K562 (cell line): Measurements from ENCODE around the gene GAL3ST1. TPM values are rescaled to one million over a fixed set of nuclear protein-coding genes. Genes with fewer than 3 reads are reported as not detected.

Experiments used
- BCOR ChIP-seq: fragments of 450-650 bp; IDR thresholded peaks from 2 replicates; pipeline ENCODE4 v1.6.1; 2016
- HDAC6 ChIP-seq: IDR thresholded peaks from 2 replicates; pipeline ENCODE4 v1.6.1; 2012; ENCODE audit warnings: low read depth, mild to moderate bottlenecking, control low read depth, inconsistent platforms, low read length, moderate library complexity
- HDGF ChIP-seq: fragments of 450-650 bp; IDR thresholded peaks from 2 replicates; pipeline ENCODE4 v1.6.1; 2016
- HMGN3 ChIP-seq: IDR thresholded peaks from 2 replicates; pipeline ENCODE4 v1.6.1; 2011; ENCODE audit warnings: borderline replicate concordance, low read depth, mild to moderate bottlenecking, mixed read lengths, low read length; ENCODE audit not compliant: insufficient read length; ENCODE audit errors: extremely low read depth
- KDM2B ChIP-seq: fragments of 250-450 bp; sonication (Bioruptor Pico); IDR thresholded peaks from 2 replicates; pipeline ENCODE4 v1.8.0; 2021; ENCODE audit warnings: mild to moderate bottlenecking, moderate library complexity
- L3MBTL2 ChIP-seq: fragments of 450-650 bp; IDR thresholded peaks from 2 replicates; pipeline ENCODE4 v1.6.1; 2016; ENCODE audit warnings: mild to moderate bottlenecking, moderate library complexity
- MAFG ChIP-seq: fragments of 450-650 bp; conservative IDR thresholded peaks from 2 replicates; pipeline ENCODE4 v1.6.1; 2016; ENCODE audit warnings: missing genetic modification characterization, missing compliant biosample characterization
- NFE2 ChIP-seq: IDR thresholded peaks from 2 replicates; pipeline ENCODE4 v1.6.1; 2014; ENCODE audit warnings: antibody characterized with exemption, low read depth
- NFXL1 ChIP-seq: fragments of 450-650 bp; formaldehyde crosslinking; IDR thresholded peaks from 2 replicates; pipeline ENCODE4 v1.4.0; 2021; ENCODE audit warnings: mild to moderate bottlenecking
- PCBP2 ChIP-seq: fragments of 200-400 bp; formaldehyde crosslinking; IDR thresholded peaks from 2 replicates; pipeline ENCODE4 v1.6.1; 2018; ENCODE audit warnings: low read length, low read depth, mild to moderate bottlenecking, moderate library complexity; ENCODE audit not compliant: poor library complexity, severe bottlenecking
- RFX5 ChIP-seq: IDR thresholded peaks from 2 replicates; pipeline ENCODE4 v1.6.1; 2011; ENCODE audit warnings: low read depth, mild to moderate bottlenecking, improper control_type of control experiment, low read length
- RFX7 ChIP-seq: fragments of 250-450 bp; sonication (Bioruptor Pico); IDR thresholded peaks from 2 replicates; pipeline ENCODE4 v1.5.1; 2021; ENCODE audit warnings: mild to moderate bottlenecking
- RNF2 ChIP-seq: sonication (generic); IDR thresholded peaks from 2 replicates; pipeline ENCODE4 v1.6.1; 2016
- SIN3A ChIP-seq, 2 experiments: fragments of 150-350 bp in 1 of 2; IDR thresholded peaks; 2 replicates each; pipeline ENCODE4 v1.6.1; 2011 to 2016; ENCODE audit warnings: borderline replicate concordance in 2 of 2, low read depth in 2 of 2, low read length in 2 of 2, mild to moderate bottlenecking in 2 of 2, moderate library complexity in 2 of 2; ENCODE audit not compliant: control insufficient read depth in 1 of 2
- TAF1 ChIP-seq: IDR thresholded peaks from 2 replicates; pipeline ENCODE4 v1.6.1; 2011; ENCODE audit warnings: mild to moderate bottlenecking, low read length, moderate library complexity; ENCODE audit not compliant: insufficient read depth, control insufficient read depth, severe bottlenecking; ENCODE audit errors: extremely low read depth
- ZNF121 ChIP-seq: sonication (generic); formaldehyde crosslinking; conservative IDR thresholded peaks from 2 replicates; pipeline ENCODE4 v1.8.0; 2022; ENCODE audit warnings: missing genetic modification reagents
- ZNF232 ChIP-seq: sonication (generic); formaldehyde crosslinking; IDR thresholded peaks from 2 replicates; pipeline ENCODE4 v1.8.0; 2022; ENCODE audit warnings: mild to moderate bottlenecking, missing genetic modification reagents
- ZNF239 ChIP-seq: fragments of 250-450 bp; sonication (Bioruptor Pico); IDR thresholded peaks from 2 replicates; pipeline ENCODE4 v1.4.0; 2020; ENCODE audit warnings: mild to moderate bottlenecking
- ZNF57 ChIP-seq: fragments of 450-650 bp; formaldehyde crosslinking; IDR thresholded peaks from 2 replicates; pipeline ENCODE4 v1.4.0; 2020; ENCODE audit warnings: mild to moderate bottlenecking, moderate library complexity
- polyA plus RNA-seq, 8 experiments: library from polyadenylated mRNA; depleted of rRNA in 4 of 8; stranded (reverse) in 5 of 8; unstranded in 3 of 8; fragments of >200 nt; fragmentation: Nextera tagmentation in 2 of 8; fragmentation: Illumina TruSeq in 1 of 8; extraction: Ambion mirVana in 2 of 8; extraction: Trizol in 1 of 8; gene quantifications; 2 replicates each; pipeline versions ENCODE4 v1.2.1 to v1.2.3, GENCODE V29; 2011 to 2014; ENCODE audit warnings: inconsistent platforms in 1 of 8, missing spikeins in 1 of 8
- total RNA-seq, 7 experiments: library from RNA; depleted of rRNA in 6 of 7; stranded (reverse); fragments of >200 nt in 6 of 7; fragmentation: Illumina TruSeq in 2 of 7; extraction: Trizol in 2 of 7; gene quantifications; 2 replicates each; pipeline versions ENCODE4 v1.2.1 to v1.2.3, GENCODE V29; 2011 to 2021; ENCODE audit warnings: low replicate concordance in 1 of 7
- TF ChIP-seq, protein P1 (sequence below), 2 experiments: fragments of 450-650 bp; IDR thresholded peaks; 2 replicates each; pipeline ENCODE4 v1.6.1; 2018; ENCODE audit warnings: mild to moderate bottlenecking in 2 of 2, low read depth in 1 of 2; ENCODE audit not compliant: partially characterized antibody in 2 of 2
- TF ChIP-seq, protein P2 (sequence below): fragments of 250-450 bp; sonication (Bioruptor Pico); IDR thresholded peaks from 2 replicates; pipeline ENCODE4 v1.8.0; 2021; ENCODE audit warnings: borderline replicate concordance, mild to moderate bottlenecking, moderate library complexity; ENCODE audit not compliant: poor library complexity, severe bottlenecking
- TF ChIP-seq, protein P3 (sequence below): sonication (generic); formaldehyde crosslinking; IDR thresholded peaks from 2 replicates; pipeline ENCODE4 v1.8.0; 2022; ENCODE audit warnings: mild to moderate bottlenecking, missing genetic modification reagents
- TF ChIP-seq, protein P4 (sequence below): fragments of 450-650 bp; IDR thresholded peaks from one replicate; pipeline ENCODE4 v1.6.1; 2018; ENCODE audit warnings: mild to moderate bottlenecking, moderate library complexity; ENCODE audit not compliant: partially characterized antibody

GAL3ST1 gene
- total and polyA plus RNA-seq, 9 of the 15 experiments (the other 6 are each of a cell fraction or from before 2014, with no cell fraction given) = 0.03 to 1.9 (median 0.33) TPM; not detected in 1

DNA sequence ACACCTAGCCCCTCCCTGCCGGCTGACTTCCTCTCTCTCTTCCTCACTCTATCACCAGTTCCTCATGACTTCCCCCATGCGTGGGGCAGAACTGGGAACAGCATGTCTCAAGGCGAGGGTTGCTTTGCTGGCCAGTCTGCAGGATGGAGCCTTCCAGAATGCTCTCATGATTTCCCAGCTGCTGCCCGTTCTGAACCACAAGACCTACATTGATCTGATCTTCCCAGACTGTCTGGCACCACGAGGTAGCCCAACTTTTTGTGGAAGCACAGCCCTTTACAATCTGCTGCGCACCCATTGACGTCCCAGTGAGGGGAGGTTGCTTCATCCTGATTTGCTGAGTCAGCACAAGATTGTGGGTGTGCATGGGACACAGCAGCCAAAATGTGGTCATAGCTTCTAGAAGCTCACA, 41.1 kb upstream of the GAL3ST1 start (continued):
- TF ChIP-seq RFX5 (no peak), HDGF (no peak), KDM2B (CRISPR knock-in tag) (no peak), MAFG (tag) (peak; percentile 98), L3MBTL2 (no peak), HDAC6 (no peak), ZNF239 (CRISPR knock-in tag) (no peak), ZNF232 (CRISPR knock-in tag) (no peak), RFX7 (CRISPR knock-in tag) (no peak), NFXL1 (CRISPR knock-in tag) (no peak), NFE2 (peak; percentile 71), SIN3A (IDR thresholded peaks at IDR 0.05; ENCODE audit: borderline replicate concordance in 2 of 2, control insufficient read depth in 1 of 2, low read depth in 2 of 2, low read length in 2 of 2) (no peak), BCOR (no peak), ZNF57 (CRISPR knock-in tag) (no peak), PCBP2 (no peak), HMGN3 (no peak), TAF1 (no peak), RNF2 (no peak), ZNF121 (CRISPR knock-in tag) (no peak)
- TF ChIP-seq, protein P1, sequence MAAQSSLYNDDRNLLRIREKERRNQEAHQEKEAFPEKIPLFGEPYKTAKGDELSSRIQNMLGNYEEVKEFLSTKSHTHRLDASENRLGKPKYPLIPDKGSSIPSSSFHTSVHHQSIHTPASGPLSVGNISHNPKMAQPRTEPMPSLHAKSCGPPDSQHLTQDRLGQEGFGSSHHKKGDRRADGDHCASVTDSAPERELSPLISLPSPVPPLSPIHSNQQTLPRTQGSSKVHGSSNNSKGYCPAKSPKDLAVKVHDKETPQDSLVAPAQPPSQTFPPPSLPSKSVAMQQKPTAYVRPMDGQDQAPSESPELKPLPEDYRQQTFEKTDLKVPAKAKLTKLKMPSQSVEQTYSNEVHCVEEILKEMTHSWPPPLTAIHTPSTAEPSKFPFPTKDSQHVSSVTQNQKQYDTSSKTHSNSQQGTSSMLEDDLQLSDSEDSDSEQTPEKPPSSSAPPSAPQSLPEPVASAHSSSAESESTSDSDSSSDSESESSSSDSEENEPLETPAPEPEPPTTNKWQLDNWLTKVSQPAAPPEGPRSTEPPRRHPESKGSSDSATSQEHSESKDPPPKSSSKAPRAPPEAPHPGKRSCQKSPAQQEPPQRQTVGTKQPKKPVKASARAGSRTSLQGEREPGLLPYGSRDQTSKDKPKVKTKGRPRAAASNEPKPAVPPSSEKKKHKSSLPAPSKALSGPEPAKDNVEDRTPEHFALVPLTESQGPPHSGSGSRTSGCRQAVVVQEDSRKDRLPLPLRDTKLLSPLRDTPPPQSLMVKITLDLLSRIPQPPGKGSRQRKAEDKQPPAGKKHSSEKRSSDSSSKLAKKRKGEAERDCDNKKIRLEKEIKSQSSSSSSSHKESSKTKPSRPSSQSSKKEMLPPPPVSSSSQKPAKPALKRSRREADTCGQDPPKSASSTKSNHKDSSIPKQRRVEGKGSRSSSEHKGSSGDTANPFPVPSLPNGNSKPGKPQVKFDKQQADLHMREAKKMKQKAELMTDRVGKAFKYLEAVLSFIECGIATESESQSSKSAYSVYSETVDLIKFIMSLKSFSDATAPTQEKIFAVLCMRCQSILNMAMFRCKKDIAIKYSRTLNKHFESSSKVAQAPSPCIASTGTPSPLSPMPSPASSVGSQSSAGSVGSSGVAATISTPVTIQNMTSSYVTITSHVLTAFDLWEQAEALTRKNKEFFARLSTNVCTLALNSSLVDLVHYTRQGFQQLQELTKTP (IDR thresholded peaks at IDR 0.05; ENCODE audit: low read depth in 1 of 2, partially characterized antibody in 2 of 2) = no peak
- TF ChIP-seq, protein P2, sequence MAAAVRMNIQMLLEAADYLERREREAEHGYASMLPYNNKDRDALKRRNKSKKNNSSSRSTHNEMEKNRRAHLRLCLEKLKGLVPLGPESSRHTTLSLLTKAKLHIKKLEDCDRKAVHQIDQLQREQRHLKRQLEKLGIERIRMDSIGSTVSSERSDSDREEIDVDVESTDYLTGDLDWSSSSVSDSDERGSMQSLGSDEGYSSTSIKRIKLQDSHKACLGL (CRISPR knock-in tag) = no peak
- TF ChIP-seq, protein P3, sequence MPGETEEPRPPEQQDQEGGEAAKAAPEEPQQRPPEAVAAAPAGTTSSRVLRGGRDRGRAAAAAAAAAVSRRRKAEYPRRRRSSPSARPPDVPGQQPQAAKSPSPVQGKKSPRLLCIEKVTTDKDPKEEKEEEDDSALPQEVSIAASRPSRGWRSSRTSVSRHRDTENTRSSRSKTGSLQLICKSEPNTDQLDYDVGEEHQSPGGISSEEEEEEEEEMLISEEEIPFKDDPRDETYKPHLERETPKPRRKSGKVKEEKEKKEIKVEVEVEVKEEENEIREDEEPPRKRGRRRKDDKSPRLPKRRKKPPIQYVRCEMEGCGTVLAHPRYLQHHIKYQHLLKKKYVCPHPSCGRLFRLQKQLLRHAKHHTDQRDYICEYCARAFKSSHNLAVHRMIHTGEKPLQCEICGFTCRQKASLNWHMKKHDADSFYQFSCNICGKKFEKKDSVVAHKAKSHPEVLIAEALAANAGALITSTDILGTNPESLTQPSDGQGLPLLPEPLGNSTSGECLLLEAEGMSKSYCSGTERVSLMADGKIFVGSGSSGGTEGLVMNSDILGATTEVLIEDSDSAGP (CRISPR knock-in tag) = no peak
- TF ChIP-seq, protein P4, sequence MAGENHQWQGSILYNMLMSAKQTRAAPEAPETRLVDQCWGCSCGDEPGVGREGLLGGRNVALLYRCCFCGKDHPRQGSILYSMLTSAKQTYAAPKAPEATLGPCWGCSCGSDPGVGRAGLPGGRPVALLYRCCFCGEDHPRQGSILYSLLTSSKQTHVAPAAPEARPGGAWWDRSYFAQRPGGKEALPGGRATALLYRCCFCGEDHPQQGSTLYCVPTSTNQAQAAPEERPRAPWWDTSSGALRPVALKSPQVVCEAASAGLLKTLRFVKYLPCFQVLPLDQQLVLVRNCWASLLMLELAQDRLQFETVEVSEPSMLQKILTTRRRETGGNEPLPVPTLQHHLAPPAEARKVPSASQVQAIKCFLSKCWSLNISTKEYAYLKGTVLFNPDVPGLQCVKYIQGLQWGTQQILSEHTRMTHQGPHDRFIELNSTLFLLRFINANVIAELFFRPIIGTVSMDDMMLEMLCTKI = no peak
